HG02973 (cell line): ENCODE data around the gene HSD17B3.
"Not testable (repeated sequence)": the region's sequence is repeated elsewhere in the genome, so short reads cannot be mapped to it uniquely, and the experiment has no call there.

Source experiments
- ATAC-seq: cut with Tn5 transposase; IDR thresholded peaks from one replicate; pipeline ENCODE4 v1.9.1; 2021; ENCODE audit warnings: moderate library complexity; ENCODE audit not compliant: unreplicated experiment

Gene HSD17B3

GRCh38 chr9:96309850-96310249 lies 7.9 kb upstream of the HSD17B3 start:
- no peak for ATAC-seq

DNA sequence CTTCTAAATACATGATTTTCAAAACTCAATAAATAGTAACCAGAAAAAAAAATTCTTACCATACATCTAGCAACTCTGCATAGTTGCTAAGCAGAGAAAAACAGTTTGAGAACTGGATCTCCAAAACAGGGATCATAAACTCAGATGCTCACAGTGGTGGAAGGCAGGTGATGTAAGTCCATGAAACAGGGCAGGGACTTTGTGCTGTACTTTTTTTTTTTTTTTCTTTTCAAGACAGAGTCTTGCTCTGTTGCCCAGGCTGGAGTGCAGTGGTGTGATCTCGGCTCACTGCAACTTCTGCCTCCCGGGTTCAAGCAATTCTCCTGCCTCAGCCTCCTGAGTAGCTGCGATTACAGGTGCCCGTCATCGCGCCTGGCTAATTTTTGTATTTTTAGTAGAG lies 5.0 kb upstream of the HSD17B3 start:
- not testable (repeated sequence) for ATAC-seq

GRCh38 chr9:96305171-96305570 lies 3.2 kb upstream of the HSD17B3 start:
- ATAC-seq: no peak

DNA sequence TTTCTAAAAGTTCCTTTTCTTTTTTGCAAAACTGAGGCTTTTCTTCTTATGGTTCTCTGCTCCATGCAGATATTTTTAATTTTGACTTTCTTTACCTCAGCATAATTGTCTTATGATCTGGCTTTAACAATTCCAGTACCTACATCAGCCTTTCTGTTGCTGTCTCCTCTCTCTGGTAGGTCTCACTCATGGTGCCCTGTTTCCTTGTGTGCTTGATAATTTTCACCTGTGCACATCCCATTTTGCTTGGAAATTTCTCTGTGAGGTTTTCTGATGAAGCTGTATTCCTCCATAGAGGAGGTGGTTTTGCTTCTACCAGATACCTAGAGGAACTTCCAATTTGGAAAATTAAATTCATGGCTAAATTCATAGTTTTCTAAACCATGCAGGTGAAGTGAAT lies 2.3 kb upstream of the HSD17B3 start:
- ATAC-seq: no peak

DNA sequence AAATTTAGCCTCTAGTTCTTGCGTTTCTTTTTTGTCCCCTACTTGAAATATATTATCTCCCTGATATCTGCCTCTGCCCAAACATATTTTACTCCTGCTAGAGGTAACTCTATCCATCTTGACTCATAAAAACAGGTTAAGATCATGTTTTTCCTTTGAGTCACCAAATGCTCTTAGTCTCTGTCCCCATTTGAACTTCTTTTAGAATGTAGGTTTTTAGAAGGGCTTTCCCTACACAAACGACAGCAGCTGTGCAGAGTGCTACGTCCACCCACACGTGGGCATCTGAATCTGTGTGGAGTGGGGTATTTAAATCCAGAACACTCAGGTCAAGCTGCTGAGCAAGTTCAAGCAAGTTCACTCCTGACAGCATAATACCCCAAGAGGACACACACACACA lies 2.2 kb downstream of the HSD17B3 start:
- ATAC-seq: no peak

DNA sequence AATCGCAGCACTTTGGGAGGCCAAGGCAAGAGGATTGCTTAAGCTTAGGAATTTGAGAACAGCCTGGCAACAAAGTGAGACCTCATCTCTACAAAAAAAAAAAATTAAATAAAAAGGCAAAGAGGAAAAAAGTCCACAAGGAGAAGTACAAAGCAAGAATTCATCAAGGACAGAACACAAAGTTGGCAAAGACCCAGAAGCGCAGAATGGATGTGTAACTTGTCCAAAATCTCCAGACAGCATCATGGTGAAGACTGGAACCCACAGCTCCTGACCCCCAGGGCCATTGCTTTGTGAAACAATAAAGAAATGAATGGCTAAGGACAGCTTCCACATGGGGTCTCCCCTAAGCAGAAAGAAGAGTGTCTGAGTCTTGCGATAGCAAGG lies 7.8 kb downstream of the HSD17B3 start:
- no peak for ATAC-seq

DNA sequence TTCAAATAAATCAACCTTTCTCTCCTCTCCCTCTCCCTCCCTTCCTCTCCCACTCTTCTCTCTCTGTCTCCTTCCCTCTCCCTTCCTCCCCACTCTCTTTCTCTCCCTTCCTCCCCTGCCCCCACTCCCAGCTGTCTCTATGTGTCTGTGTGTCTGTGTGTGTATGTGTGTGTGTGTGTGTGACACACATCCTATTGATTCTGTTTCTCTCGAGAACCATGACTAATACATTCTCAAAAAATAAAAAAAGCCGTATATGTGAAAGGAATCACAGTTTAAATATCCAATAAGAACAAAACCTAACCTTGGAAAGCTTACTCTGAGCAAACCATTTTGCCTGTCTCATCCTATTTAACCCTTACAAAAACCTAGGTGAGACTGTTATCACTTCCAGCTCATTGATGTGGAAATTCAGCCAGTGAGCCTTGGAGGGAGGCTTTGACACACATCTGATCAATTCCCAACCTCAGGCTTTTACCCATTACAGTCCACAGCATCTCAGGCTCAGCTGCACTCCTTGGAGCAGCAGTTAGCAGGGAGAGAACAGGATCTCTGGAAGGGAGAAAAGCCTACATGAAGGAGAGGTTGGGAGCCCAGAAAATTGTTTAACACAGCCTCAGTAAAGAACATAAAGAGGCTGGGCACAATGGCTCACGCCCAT lies 8.3 kb downstream of the HSD17B3 start:
- no peak for ATAC-seq

- ATAC-seq: no peak
These were observed 12.6 kb downstream of the HSD17B3 start for GRCh38 chr9:96289392-96289791.

GRCh38 chr9:96281641-96282040 lies 20.3 kb downstream of the HSD17B3 start:
- no peak for ATAC-seq

DNA sequence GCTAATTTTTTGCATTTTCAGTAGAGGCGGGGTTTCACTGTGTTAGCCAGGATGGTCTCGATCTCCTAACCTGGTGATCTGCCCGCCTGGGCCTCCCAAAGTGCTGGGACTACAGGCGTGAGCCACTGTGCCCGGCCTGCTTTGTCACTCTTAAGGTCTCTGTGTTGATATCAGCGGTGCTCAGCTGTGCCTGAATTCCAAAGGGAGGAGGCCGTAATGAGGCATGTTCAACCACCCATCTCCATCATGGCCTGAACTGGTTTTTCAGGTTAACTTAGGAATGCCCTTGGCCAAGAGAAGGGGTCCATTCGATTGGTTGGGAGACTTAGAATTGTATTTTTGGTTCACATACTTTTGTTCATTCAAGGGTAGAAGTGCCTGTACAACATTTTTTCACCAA lies 22.0 kb downstream of the HSD17B3 start:
- ATAC-seq: no peak

GRCh38 chr9:96274939-96275338 lies 27.0 kb downstream of the HSD17B3 start:
- no peak for ATAC-seq

DNA sequence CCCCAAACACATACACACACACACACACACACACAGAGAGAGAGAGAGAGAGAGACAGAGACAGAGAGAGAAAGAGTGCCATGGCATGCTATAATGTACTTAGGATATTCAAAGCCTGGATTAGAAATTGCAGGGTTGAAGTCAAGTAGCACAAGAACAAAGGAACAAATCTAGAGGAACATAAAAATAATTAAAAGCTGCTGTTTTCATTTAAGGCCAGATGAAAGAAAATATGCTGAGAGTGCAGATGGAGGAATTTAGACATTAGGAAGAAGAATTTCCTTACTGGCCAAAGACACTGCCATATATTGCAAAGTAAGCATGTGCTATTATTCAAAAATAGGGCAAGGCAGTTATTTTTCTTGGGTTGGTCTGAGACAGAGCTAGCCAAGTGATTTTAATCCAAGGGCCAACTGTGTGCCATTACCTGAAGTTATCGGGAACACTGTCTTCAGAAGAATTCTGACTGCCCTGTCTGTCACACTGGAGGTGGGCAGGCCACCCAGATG lies 31.7 kb downstream of the HSD17B3 start:
- ATAC-seq: no peak

DNA sequence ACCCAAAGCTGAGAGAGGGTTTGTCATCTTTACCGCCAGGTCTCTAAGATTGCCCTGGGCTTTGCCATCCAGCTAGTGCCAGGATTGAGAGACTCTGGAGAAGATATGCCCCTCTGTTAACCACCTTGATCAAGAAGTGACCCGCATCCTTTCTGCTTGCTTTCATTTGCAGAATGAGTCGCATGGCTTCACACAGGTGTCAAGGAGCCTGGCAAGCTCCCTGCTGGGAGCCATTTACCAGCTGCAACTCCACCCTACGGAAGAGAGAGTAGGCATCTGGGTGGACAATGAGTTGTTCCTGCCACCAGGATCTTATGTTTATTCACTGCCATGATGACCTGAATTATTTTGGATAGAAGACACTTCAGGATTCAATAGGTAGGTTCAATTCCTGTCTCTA lies 43.0 kb downstream of the HSD17B3 start:
- ATAC-seq: no peak

- no peak for ATAC-seq
These were observed 45.2 kb downstream of the HSD17B3 start for GRCh38 chr9:96256800-96257199.

- no peak for ATAC-seq
These were observed 46.3 kb downstream of the HSD17B3 start for GRCh38 chr9:96255698-96256097.

DNA sequence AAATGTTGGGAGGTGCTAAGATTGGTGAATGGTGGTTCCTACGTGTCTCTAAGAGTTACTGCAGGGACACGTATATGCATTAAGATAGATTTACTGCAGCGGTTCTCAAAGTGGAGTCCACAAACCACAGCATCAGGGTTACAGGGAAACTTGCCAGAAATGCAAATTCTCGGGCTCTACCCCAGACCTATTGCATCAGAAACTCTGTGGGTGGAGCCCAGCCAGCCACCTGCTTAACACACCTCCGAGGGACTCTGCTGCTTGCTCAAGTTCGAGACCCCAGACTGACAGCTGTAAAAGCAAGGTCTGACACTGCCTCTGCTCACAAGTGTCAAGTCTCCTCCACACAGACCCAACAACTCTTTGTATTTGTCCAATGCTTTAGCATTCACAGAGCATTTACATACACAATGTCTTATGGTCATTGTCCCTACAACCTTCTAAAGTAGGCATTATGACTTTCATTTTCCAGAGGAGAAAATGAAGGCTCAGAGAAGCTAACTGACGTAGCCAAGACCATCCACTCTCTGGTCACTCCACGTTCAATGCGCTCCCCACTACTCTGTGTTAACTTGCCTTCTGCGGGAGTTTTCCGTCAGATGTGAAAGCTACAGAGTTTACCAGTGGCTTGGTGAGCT lies 48.8 kb downstream of the HSD17B3 start:
- no peak for ATAC-seq

- no peak for ATAC-seq
These were observed 50.5 kb downstream of the HSD17B3 start for GRCh38 chr9:96251451-96251850.

- ATAC-seq: no peak
These were observed 52.2 kb downstream of the HSD17B3 start for GRCh38 chr9:96249746-96250145.

GRCh38 chr9:96246267-96246671 lies 55.7 kb downstream of the HSD17B3 start:
- no peak for ATAC-seq

DNA sequence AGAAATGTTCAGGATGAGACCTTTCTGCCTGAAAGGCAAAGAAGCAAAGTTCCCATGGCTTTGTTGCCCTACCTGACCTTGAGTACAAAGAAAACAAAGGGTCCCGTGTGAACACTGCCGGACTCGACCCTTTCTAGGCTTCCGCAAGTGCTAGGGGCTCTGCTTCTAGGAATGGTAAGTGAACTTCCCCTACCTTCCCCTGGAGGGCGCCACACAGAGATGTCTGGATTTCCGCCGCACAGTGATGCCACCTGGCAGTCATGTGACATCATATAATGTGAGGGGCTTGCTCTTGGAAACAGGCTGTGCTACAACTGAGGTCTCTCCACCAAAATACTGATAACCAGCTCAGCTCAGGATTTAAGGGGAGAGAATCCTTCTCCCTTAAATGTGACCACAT lies 56.6 kb downstream of the HSD17B3 start:
- no peak for ATAC-seq

DNA sequence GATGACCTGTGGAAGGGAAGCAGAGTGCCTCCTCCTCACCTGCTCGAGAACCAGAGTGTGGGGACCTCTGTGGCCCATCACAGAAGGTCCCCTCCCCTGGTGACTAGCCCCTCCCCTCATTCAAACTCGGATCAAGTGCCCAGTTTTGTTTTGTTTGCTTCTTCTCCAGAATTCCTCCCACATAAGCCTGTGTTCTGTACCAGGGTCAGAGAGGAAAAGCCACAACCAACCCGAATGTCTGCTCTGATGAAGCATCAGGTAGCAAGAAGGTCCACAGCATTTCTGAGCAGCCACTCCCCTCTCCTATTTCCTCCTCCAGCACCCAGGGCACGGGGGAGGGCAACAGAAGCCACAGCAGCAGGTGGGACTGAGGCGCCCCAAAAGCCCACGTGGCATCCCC lies 58.2 kb downstream of the HSD17B3 start:
- ATAC-seq: no peak

GRCh38 chr9:96242811-96243210 lies 59.2 kb downstream of the HSD17B3 start:
- no peak for ATAC-seq

DNA sequence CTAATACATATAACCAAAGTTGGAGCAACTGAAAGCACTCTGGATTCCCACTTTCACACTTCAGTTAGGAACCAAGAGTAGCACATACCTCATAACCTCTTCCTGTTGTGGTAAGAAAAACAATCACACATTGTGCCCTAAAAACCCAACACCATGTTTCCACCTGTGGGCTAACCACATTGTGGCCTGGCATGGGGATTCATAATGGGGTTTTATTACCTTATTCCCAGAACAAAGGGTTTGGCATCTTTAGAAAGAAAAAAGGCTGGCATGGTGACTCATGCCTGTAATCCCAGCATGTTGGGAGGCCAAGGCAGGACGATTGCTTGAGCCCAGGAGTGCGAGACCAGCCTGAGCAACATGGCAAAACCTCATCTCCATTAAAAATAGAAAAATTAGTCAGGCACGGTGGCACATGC lies 60.6 kb downstream of the HSD17B3 start:
- no peak for ATAC-seq
